DND-41 (cell line): ENCODE measurements around the gene OR11L1.

Experiments used
- CTCF ChIP-seq: IDR thresholded peaks from 2 replicates; pipeline ENCODE4 v1.5.1; 2012; ENCODE audit warnings: borderline replicate concordance, low read length, moderate library complexity, mild to moderate bottlenecking; ENCODE audit not compliant: poor library complexity, severe bottlenecking; ENCODE audit errors: extremely low read depth
- EZH2 ChIP-seq: IDR thresholded peaks from 3 replicates; pipeline ENCODE4 v1.6.1; 2012; ENCODE audit warnings: borderline replicate concordance, low read depth, mild to moderate bottlenecking, moderate library complexity, low read length, inconsistent platforms; ENCODE audit not compliant: severe bottlenecking

GRCh38 chr1:247841796-247842195 lies at the start of gene OR11L1:
- TF ChIP-seq CTCF (no peak), EZH2 (no peak)
